Stimulated activated CD4-positive, alpha-beta T cell treated with anti-CD3 and anti-CD28 coated beads, TNF-alpha, amount 100 ng/mL, for 48 hours (primary cell): ENCODE results near the gene ANXA11.
"Not testable (repeated sequence)": the region's sequence is repeated elsewhere in the genome, so short reads cannot be mapped to it uniquely, and the experiment has no call there.

ENCODE experiments used
- DNase-seq, 3 donors: peaks; one replicate each; pipeline ENCODE4 v3.0.0-alpha.2; 2020; ENCODE audit warnings: low read depth in 3 of 3

Gene ANXA11

GRCh38 chr10:80207768-80208370, 2.5 kb upstream of the ANXA11 start:
- DNase-seq, result no peak

- no peak for DNase-seq
Observed at GRCh38 chr10:80206277-80206655, 929 bp upstream of the ANXA11 start.

- peak in 1 of 3 donors; percentile 46 for DNase-seq
Observed at GRCh38 chr10:80204677-80205476, 460 bp downstream of the ANXA11 start.

GRCh38 chr10:80203835-80204676, 1.3 kb downstream of the ANXA11 start:
- DNase-seq, result no peak

- DNase-seq, result peak; percentile 49 to 69 (median 66)
Observed at GRCh38 chr10:80202934-80203834, 2.2 kb downstream of the ANXA11 start.

GRCh38 chr10:80202530-80202929, 2.8 kb downstream of the ANXA11 start:
- not testable (repeated sequence) for DNase-seq

GRCh38 chr10:80201608-80202141, 3.7 kb downstream of the ANXA11 start:
- DNase-seq, result no peak

- DNase-seq, result no peak
Observed at GRCh38 chr10:80200687-80201086, 4.7 kb downstream of the ANXA11 start.

- DNase-seq, result no peak
Observed at GRCh38 chr10:80200259-80200658, 5.1 kb downstream of the ANXA11 start.

GRCh38 chr10:80199828-80200227, 5.5 kb downstream of the ANXA11 start:
- no peak for DNase-seq

GRCh38 chr10:80197972-80198916, 7.1 kb downstream of the ANXA11 start:
- DNase-seq, result no peak

GRCh38 chr10:80196950-80197315, 8.4 kb downstream of the ANXA11 start:
- DNase-seq, result no peak

GRCh38 chr10:80196270-80196949, 8.9 kb downstream of the ANXA11 start:
- DNase-seq, result peak; percentile 39 to 65 (median 65)

- no peak for DNase-seq
Observed at GRCh38 chr10:80195046-80195574, 10.2 kb downstream of the ANXA11 start.

- no peak for DNase-seq
Observed at GRCh38 chr10:80194373-80195045, 10.8 kb downstream of the ANXA11 start.

- DNase-seq, result no peak
Observed at GRCh38 chr10:80192553-80192952, 12.8 kb downstream of the ANXA11 start.

- DNase-seq, result no peak
Observed at GRCh38 chr10:80191589-80192270, 13.6 kb downstream of the ANXA11 start.

- DNase-seq, result no peak
Observed at GRCh38 chr10:80188713-80189112, 16.6 kb downstream of the ANXA11 start.
